Esophagus squamous epithelium (tissue), 4 donors: ENCODE measurements around the gene ARL13B.

ENCODE experiments used
- CTCF ChIP-seq, 6 experiments: fragments of 450-650 bp in 4 of 6; fragments of 200-600 bp in 2 of 6; sonication (generic) in 2 of 6; IDR thresholded peaks; one replicate each; pipeline ENCODE4 v1.5.1; 2016 to 2019; ENCODE audit warnings: antibody characterized with exemption in 6 of 6, mild to moderate bottlenecking in 4 of 6, moderate library complexity in 4 of 6
- POLR2A ChIP-seq, 4 donors: fragments of 450-650 bp; IDR thresholded peaks; one replicate each; pipeline ENCODE4 v1.6.1; 2017; ENCODE audit warnings: antibody characterized with exemption in 4 of 4, mild to moderate bottlenecking in 4 of 4, moderate library complexity in 3 of 4

- no peak for TF ChIP-seq CTCF (IDR thresholded peaks at IDR 0.05)
- no peak for TF ChIP-seq POLR2A (IDR thresholded peaks at IDR 0.05)
These were observed 85.2 kb downstream of the ARL13B start for GRCh38 chr3:94065122-94065521.
